HG02981 (cell line): ENCODE results near the gene ARMC2.
"Not testable (repeated sequence)": the region's sequence is repeated elsewhere in the genome, so short reads cannot be mapped to it uniquely, and the experiment has no call there.

ENCODE experiments used
- ATAC-seq: cut with Tn5 transposase; IDR thresholded peaks from one replicate; pipeline ENCODE4 v1.9.1; 2021; ENCODE audit warnings: mild to moderate bottlenecking, moderate library complexity; ENCODE audit not compliant: unreplicated experiment

The ARMC2 gene

GRCh38 chr6:108868647-108869046 lies 20.4 kb downstream of the ARMC2 start:
- ATAC-seq = no peak

GRCh38 chr6:108869876-108870275 lies 21.7 kb downstream of the ARMC2 start:
- no peak for ATAC-seq

DNA sequence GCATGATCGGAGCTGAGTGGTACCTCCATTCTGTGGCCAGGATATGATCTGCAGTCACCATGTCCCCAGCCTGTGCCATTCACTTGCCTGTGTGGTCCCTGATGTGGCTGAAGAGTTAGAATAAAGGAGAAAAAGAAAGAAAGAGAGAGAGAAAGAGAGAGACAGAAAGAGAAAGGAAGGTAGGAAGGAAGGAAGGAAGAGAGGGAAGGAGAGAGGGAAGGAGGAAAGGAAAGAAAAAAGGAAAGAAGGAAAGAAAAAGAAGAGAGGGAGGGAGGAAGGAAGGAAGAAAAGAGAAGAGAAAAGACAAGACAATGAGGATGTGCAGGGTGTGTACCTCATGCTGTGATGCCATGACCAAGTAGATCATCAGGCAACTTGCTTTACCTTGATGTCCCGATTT lies 22.1 kb downstream of the ARMC2 start:
- ATAC-seq = no peak

GRCh38 chr6:108872141-108872557 lies 23.9 kb downstream of the ARMC2 start:
- ATAC-seq = no peak

- no peak for ATAC-seq
Measured at GRCh38 chr6:108872575-108872974, 24.4 kb downstream of the ARMC2 start.

- no peak for ATAC-seq
Measured at GRCh38 chr6:108873251-108873650, 25.0 kb downstream of the ARMC2 start.

DNA sequence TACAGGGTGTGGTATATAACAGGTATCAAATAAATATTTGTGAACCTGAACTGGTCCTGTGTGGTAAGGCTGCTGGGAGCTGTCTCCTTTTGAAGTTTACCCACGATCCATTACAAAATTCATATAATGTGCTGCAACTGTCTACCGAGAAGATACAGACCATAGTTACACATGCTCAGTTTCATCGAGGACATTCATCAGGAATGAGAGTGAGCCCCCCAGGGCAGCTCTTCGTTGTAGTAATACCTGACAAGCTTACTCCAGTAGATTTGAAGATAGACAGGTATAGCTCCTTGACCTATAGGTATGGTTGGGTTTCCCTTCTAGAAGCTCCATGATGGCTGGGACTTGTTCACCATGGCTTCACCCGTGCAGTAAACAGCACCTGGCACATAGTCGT lies 25.7 kb downstream of the ARMC2 start:
- no peak for ATAC-seq

- peak; percentile 87 for ATAC-seq
Measured at GRCh38 chr6:108874470-108875160, 26.4 kb downstream of the ARMC2 start.

- ATAC-seq = peak; percentile 21
Measured at GRCh38 chr6:108875161-108875555, 26.9 kb downstream of the ARMC2 start.

- ATAC-seq = no peak
Measured at GRCh38 chr6:108877046-108877751, 29.0 kb downstream of the ARMC2 start.

GRCh38 chr6:108878942-108879341 lies 30.7 kb downstream of the ARMC2 start:
- no peak for ATAC-seq

DNA sequence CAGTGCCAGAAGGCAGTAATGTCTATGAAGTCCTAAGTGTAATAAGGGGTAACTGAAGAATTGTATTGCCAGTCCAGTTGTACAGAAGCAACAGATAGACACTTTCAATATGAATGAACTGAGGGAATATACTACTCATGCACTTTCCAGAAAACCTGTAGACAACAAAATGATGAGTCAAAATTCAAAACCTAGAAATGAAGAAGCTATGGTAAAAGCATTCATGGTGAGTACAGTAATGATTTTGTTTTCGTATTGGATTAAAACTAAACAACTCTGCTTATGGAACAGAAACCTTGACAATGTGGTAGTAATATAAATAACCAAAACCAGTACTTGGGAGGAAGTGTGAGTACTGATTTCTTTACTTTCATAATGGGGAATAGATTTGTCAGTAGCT lies 35.0 kb downstream of the ARMC2 start:
- ATAC-seq = peak; percentile 90

DNA sequence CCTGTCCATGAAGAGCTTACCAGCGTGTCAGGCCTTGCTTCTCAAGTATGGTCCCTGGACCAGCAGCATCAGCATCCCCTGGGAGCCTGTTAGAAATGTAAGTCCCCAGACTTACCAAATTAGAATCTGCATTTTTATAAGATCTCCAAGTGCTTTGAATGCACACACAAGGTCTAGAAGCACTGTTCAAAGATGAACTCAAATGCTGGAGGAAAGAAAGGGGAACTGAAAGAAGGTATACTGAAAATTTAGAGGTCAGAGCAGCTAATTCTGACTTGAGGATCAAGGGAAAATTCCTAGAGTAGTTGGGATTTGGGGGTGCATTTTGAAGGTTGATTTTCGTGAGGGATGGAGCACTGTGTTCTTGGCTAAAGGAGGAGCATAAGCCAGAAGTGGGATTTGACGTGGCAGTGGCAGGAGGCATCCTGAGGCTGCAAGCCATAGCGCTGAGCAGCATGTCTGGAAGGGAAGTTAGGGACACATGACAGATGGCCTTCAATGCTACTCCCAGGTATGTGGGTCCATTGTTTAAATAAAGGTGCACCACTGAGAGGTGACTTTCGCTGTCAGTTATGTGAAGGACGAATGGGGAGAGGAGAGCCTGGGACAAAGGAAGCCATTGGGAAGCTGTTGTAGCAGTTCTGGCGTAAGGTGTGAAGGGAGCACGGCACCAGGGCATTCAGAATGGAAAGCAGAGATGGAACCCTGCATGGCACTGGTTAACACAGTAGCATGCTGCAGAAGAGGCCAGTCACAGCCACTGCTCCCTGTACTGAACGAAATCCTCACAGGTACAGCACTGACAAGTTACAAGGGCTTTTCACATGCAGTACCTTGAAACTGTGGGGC lies 36.2 kb downstream of the ARMC2 start:
- no peak for ATAC-seq

GRCh38 chr6:108888052-108888451 lies 39.8 kb downstream of the ARMC2 start:
- ATAC-seq = no peak

DNA sequence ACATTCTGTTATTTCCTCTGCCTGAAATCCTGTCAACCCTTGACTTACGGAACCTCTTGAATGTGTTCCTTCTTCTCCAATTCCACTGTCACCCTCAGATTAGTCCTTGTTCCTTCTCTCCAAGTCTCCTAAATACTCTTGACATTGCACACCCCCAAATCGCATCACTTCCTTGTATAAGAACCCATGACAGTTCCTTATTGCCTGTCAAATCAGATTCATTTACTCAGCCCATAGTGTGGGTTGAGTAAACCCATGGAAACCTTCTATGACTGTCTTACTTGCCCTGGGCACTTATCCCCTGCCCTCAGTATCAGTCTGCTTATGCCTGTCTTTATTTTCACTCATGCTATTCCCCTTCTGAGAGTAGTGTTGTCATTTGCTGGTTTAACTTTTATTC lies 40.5 kb downstream of the ARMC2 start:
- ATAC-seq = no peak

- ATAC-seq = not testable (repeated sequence)
Measured at GRCh38 chr6:108890898-108891297, 42.7 kb downstream of the ARMC2 start.

GRCh38 chr6:108895571-108895970 lies 47.3 kb downstream of the ARMC2 start:
- ATAC-seq = no peak

DNA sequence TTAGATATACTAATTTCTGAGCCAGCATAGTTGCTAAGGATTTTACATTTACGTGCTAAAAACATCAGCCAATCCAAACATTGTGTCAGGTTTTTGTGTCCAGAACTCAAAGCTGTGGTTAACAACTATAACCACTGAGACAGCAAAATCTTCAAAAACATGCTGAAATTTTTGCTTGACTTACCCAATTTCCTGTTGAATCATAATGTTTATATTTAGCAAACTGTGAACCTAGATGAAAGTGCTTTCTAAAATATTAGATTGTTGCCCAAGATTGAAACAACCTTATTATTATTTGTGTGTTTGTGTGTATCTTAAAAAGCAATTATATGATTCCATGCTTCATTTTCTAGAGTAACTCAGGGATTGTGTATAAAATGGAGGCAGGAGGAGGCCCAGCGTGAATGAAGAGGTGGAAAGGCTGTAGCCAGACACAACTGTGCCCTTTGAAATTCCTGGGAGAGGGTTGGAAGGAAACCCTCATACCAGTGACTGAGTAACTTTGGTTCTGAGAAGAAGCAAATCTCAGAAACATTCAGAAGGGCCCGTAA lies 48.0 kb downstream of the ARMC2 start:
- ATAC-seq = peak; percentile 51

DNA sequence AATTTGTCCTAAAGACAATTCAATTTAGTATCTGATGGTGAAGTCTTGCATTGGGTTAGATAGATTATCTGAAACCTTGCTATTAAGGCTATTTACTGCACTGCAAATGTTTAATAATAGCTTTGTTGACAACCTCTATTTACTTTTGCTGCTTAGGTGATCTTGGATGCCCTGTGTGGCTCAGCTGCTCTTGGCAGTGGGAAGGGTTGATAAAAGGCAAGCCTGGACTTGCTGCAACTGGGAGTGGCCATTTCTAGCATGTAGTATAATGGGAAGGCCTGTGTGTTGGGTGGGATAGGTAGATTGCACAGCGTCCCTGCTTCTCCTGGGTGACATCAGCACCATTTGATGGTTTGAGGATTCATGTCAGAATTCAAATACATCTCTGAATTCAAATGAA lies 49.1 kb downstream of the ARMC2 start:
- no peak for ATAC-seq

DNA sequence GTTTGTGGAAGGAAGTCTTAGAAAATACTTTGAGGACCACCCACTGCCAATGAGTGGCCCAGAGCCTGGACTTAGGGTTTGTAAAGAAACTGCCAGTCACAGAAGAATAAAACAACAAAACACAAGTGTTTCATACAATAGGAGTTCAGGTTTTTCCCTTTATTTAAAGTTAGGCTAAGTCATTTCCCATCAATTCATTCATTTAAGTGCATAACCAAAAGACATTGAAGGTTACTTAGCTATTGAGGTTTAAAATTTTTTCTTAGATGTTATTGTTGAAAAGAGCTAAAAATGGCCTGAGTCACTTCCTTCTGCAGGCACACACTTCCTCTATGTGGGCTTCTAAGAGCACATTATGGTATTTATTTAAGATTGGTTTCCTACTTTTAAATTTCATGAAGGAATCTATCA lies 54.2 kb downstream of the ARMC2 start:
- ATAC-seq = no peak

- ATAC-seq = no peak
Measured at GRCh38 chr6:108903796-108904195, 55.6 kb downstream of the ARMC2 start.
